GM20000 (cell line): ENCODE measurements around the gene PITX1.
"Not testable (repeated sequence)": the region's sequence is repeated elsewhere in the genome, so short reads cannot be mapped to it uniquely, and the experiment has no call there.

Experiments used
- DNase-seq: peaks from one replicate; pipeline ENCODE4 v3.0.0; 2012; ENCODE audit warnings: low spot score
- CTCF ChIP-seq: IDR thresholded peaks from 2 replicates; pipeline ENCODE4 v1.5.1; 2012; ENCODE audit warnings: mild to moderate bottlenecking, control low read depth; ENCODE audit errors: extremely low read depth, missing control alignments

The PITX1 gene

GRCh38 chr5:135033901-135034235, at the start of gene PITX1:
Gene PITX1 (minus strand): TSS chr5:135034228. CDS start chr5:135033881, 347 bp downstream.
- DNase-seq = no peak
- TF ChIP-seq CTCF = no peak

- not testable (repeated sequence) for DNase-seq
Observed at GRCh38 chr5:135083334-135083733, 49.3 kb upstream of the PITX1 start.

- DNase-seq = no peak
- TF ChIP-seq CTCF = no peak
Observed at GRCh38 chr5:135081240-135081639, 47.2 kb upstream of the PITX1 start.

DNA sequence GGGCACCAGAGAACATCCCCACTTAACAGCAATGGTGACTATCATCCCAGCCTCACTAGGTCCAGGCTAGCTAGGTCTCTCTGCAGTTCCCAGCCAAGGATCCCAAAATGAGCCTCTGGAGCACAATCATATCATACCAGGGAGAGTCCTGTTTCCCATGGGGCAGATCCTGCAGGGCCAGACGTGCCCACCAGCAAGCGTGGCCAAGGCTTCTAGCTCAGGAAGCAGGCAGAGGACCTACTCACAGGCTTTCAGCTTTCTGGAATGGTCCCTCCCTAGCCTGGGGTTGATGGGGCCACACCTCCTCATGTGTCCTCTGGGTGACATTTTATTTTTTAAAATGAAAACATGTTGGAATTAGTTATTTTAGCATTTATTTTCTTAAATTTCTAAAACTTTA, 45.7 kb upstream of the PITX1 start:
- no peak for DNase-seq
- no peak for TF ChIP-seq CTCF

DNA sequence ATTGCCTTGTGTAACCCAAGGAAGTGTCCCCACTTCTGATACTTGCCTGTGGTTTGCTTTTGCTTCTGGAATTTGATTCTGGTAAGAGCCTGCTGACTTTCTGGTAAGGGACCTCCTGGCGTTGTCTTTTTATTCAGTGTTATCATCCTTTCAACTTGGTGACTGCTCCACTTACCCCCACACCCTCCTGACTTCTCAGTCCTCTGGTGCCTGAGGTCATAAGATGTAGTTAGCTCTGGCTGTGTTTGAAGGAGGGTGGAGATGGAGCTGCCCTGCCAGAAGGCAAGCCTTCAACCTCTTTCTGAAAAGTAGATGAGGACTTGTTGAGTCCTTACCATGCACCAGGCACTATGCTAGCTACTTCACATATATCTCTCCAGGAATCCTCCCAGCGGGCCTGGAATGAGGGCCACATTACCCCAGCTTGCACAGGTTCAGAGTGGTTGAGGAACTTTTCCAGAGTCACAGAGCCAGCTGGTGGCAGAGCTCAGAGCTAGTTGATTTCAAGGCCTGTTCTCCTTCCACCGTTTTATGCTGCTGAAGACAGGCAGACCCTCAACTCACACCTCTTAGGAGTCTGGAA, 45.2 kb upstream of the PITX1 start:
- DNase-seq = no peak
- no peak for TF ChIP-seq CTCF

DNA sequence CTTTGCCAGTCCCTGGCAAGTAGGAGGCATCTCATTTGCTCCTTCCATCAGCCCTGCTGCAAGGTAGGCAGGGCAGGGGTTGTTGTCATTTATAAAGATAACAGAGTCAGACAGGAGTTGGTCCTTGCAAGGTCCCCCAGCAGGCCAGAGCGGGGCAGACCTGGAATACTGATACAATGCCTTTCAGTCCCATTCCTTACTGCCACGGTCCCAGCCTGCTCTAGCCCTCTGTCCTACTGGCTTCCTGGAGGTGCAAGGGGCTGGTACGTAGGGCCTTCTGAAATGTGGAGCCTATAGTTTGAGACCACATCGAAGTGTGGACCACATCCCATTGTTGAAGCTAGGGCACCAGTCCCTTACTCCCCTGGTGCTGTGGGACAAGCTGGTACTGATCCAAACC, 42.8 kb upstream of the PITX1 start:
- no peak for TF ChIP-seq CTCF
- DNase-seq = no peak

- TF ChIP-seq CTCF = no peak
- no peak for DNase-seq
Observed at GRCh38 chr5:135076051-135076491, 42.0 kb upstream of the PITX1 start.

DNA sequence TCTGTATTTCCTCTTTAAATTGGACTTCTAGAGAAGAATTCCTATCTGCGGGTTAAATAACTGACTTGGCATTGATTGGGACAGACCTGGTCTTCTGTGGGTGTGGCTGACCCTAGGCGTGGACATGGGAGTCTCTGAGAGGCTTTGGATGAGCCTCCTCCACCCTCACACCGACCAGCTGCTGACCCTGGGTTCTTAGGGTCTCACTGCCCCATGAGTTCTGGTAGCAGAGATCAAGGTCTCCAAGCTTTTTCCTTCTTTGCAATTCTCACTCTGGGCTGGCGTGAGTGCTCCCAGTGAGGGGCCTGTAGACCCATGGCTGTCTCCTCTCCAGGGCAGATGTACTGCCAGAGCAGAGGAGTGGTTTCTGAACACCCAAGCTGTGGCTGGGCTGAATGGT, 41.6 kb upstream of the PITX1 start:
- no peak for DNase-seq
- no peak for TF ChIP-seq CTCF
